Measurements from ENCODE around the gene LTF. TPM values are rescaled to one million over a fixed set of nuclear protein-coding genes. Genes with fewer than 3 reads are reported as not detected.

The LTF gene
- total RNA-seq, 1 donor from 2014 or later: not detected

GRCh38 chr3:46449755-46450552 lies 14.8 kb downstream of the LTF start:
- Histone ChIP-seq H3K4me3 (ENCODE audit: insufficient read depth, low read depth, low read length) (no peak overlapping the region), H3K79me2 (ENCODE audit: insufficient read depth, low read length) (no peaks in the 10 kb centered on the region), H3K27ac (ENCODE audit: low read depth, low read length) (no peak overlapping the region), H3K9ac (ENCODE audit: low read length) (no peak overlapping the region), H3K4me1 (ENCODE audit: insufficient read depth, low read length) (no peaks in the 10 kb centered on the region), H3K36me3 (ENCODE audit: insufficient read depth, low read length) (no peaks in the 10 kb centered on the region), H3K27me3 (ENCODE audit: insufficient read depth, low read length) (peaks cover 16% of the 10 kb centered on the region), H4K20me1 (ENCODE audit: insufficient read depth, low read length) (no peaks in the 10 kb centered on the region), H3K4me2 (ENCODE audit: low read length) (no peak overlapping the region), H2AFZ (ENCODE audit: low read depth, low read length) (no peak overlapping the region), H3K9me3 (ENCODE audit: insufficient read depth, low read depth, low read length) (no peaks in the 10 kb centered on the region)
- no peak for TF ChIP-seq EZH2 (IDR thresholded peaks at IDR 0.05; ENCODE audit: insufficient read depth, low read length)
- TF ChIP-seq, protein P1, sequence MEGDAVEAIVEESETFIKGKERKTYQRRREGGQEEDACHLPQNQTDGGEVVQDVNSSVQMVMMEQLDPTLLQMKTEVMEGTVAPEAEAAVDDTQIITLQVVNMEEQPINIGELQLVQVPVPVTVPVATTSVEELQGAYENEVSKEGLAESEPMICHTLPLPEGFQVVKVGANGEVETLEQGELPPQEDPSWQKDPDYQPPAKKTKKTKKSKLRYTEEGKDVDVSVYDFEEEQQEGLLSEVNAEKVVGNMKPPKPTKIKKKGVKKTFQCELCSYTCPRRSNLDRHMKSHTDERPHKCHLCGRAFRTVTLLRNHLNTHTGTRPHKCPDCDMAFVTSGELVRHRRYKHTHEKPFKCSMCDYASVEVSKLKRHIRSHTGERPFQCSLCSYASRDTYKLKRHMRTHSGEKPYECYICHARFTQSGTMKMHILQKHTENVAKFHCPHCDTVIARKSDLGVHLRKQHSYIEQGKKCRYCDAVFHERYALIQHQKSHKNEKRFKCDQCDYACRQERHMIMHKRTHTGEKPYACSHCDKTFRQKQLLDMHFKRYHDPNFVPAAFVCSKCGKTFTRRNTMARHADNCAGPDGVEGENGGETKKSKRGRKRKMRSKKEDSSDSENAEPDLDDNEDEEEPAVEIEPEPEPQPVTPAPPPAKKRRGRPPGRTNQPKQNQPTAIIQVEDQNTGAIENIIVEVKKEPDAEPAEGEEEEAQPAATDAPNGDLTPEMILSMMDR (IDR thresholded peaks at IDR 0.05; ENCODE audit: insufficient read depth, low read depth, low read length): peak; percentile 44
- H3K27ac Mint-ChIP-seq (ENCODE audit: unreplicated experiment): no peak overlapping the region
- FAIRE-seq (no peak), DNase-seq (ENCODE audit: low read depth) (no peak)
- H3K9me3 Mint-ChIP-seq (ENCODE audit: unreplicated experiment): no peaks in the 10 kb centered on the region
- H3K4me3 Mint-ChIP-seq (ENCODE audit: unreplicated experiment): no peak overlapping the region
- H3K4me1 Mint-ChIP-seq (ENCODE audit: low read depth, unreplicated experiment): no peaks in the 10 kb centered on the region
- H3K36me3 Mint-ChIP-seq (ENCODE audit: low read depth, unreplicated experiment): no peaks in the 10 kb centered on the region
- peaks cover 48% of the 10 kb centered on the region for H3K27me3 Mint-ChIP-seq (ENCODE audit: low read depth, unreplicated experiment)

DNA sequence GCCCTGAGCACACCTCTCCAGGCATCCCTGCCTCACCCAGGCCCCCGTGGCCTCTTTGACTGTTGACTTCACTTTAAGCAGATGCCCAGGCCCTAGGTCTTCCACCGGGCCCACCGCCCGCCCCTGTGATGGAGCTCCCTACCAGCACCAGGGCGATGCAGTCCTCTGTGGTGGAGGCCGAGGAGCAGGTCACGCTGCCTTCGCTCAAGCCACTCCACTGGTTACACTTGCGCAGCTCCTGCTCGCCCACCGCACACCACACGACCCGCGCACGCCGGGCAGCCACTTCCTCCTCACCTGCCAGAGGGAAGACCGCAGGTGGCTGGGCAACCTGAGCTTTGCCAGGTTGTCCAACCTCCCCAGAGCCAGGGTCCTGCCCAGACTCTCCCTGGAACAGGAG lies 16.0 kb downstream of the LTF start:
- no peak overlapping the region for H3K4me3 ChIP-seq (ENCODE audit: insufficient read depth, low read depth, low read length)
- no peaks in the 10 kb centered on the region for H3K4me1 ChIP-seq (ENCODE audit: insufficient read depth, low read length)
- Mint-ChIP-seq H3K4me3 (ENCODE audit: unreplicated experiment) (no peak overlapping the region), H3K27ac (ENCODE audit: unreplicated experiment) (no peak overlapping the region), H3K4me1 (ENCODE audit: low read depth, unreplicated experiment) (no peaks in the 10 kb centered on the region), H3K9me3 (ENCODE audit: unreplicated experiment) (no peaks in the 10 kb centered on the region), H3K36me3 (ENCODE audit: low read depth, unreplicated experiment) (no peaks in the 10 kb centered on the region), H3K27me3 (ENCODE audit: low read depth, unreplicated experiment) (peaks cover 38% of the 10 kb centered on the region)
- no peak for DNase-seq (ENCODE audit: low read depth)
- H4K20me1 ChIP-seq (ENCODE audit: insufficient read depth, low read length): no peaks in the 10 kb centered on the region
- no peaks in the 10 kb centered on the region for H3K36me3 ChIP-seq (ENCODE audit: insufficient read depth, low read length)
- no peak overlapping the region for H2AFZ ChIP-seq (ENCODE audit: low read depth, low read length)
- FAIRE-seq: no peak
- no peak overlapping the region for H3K4me2 ChIP-seq (ENCODE audit: low read length)
- H3K79me2 ChIP-seq (ENCODE audit: insufficient read depth, low read length): no peaks in the 10 kb centered on the region
- peaks cover 16% of the 10 kb centered on the region for H3K27me3 ChIP-seq (ENCODE audit: insufficient read depth, low read length)
- no peak overlapping the region for H3K9ac ChIP-seq (ENCODE audit: low read length)
- no peak overlapping the region for H3K27ac ChIP-seq (ENCODE audit: low read depth, low read length)
- TF ChIP-seq EZH2 (IDR thresholded peaks at IDR 0.05; ENCODE audit: insufficient read depth, low read length): no peak
- TF ChIP-seq, protein P1 (IDR thresholded peaks at IDR 0.05; ENCODE audit: insufficient read depth, low read depth, low read length): no peak
- no peaks in the 10 kb centered on the region for H3K9me3 ChIP-seq (ENCODE audit: insufficient read depth, low read depth, low read length)

All from astrocyte (in vitro differentiated cells and primary cell).